Uterus (tissue), 4 donors: ENCODE measurements around the gene PLEKHD1. TPM values are rescaled to one million over a fixed set of nuclear protein-coding genes. Genes with fewer than 3 reads are reported as not detected.

Experiments
- DNase-seq, 2 donors: peaks; one replicate each; pipeline ENCODE4 v3.0.0-alpha.2; 2019 to 2020
- H3K27ac ChIP-seq, 2 donors: fragments of 200-600 bp; sonication (generic); 1 replicate in 1 of 2; 2 replicates in 1 of 2; pipeline ENCODE4 v1.5.1; 2016 to 2018
- H3K27me3 ChIP-seq, 2 donors: fragments of 200-600 bp; sonication (generic); one replicate each; pipeline ENCODE4 v1.5.1; 2018 to 2019; ENCODE audit warnings: control low read depth in 1 of 2
- H3K36me3 ChIP-seq, 2 donors: fragments of 200-600 bp; sonication (generic); one replicate each; pipeline ENCODE4 v1.5.1; 2019; ENCODE audit warnings: control low read depth in 1 of 2
- H3K4me1 ChIP-seq, 2 donors: fragments of 200-600 bp; sonication (generic); one replicate each; pipeline ENCODE4 v1.5.1; 2018 to 2019; ENCODE audit warnings: control low read depth in 1 of 2
- H3K4me3 ChIP-seq, 2 donors: fragments of 200-600 bp; sonication (generic); 1 replicate in 1 of 2; 2 replicates in 1 of 2; pipeline ENCODE4 v1.5.1; 2018 to 2019; ENCODE audit warnings: mild to moderate bottlenecking in 1 of 2
- H3K9me3 ChIP-seq, 2 donors: fragments of 200-600 bp; sonication (generic); one replicate each; pipeline ENCODE4 v1.5.1; 2019; ENCODE audit warnings: control low read depth in 1 of 2
- POLR2A ChIP-seq, 2 donors: fragments of 450-650 bp; IDR thresholded peaks; one replicate each; pipeline ENCODE4 v1.6.1; 2016; ENCODE audit warnings: antibody characterized with exemption in 2 of 2, mild to moderate bottlenecking in 1 of 2, moderate library complexity in 1 of 2
- intact Hi-C: fragments of 100-400 bp; cut with DNase I; formaldehyde crosslinking; loops from one replicate; pipeline ENCODE4 v1.15.1; 2023; ENCODE audit warnings: low total_unique reads
- total RNA-seq, 4 donors: library from RNA; depleted of rRNA in 3 of 4; stranded (reverse); fragments of >200 nt in 3 of 4; gene quantifications; one replicate each; pipeline versions ENCODE4 v1.1.0 to v1.2.4, GENCODE V29; 2014 to 2023
- TF ChIP-seq, protein P1 (sequence below), 4 experiments: fragments of 200-600 bp in 2 of 4; fragments of 450-650 bp in 2 of 4; sonication (generic) in 2 of 4; IDR thresholded peaks; one replicate each; pipeline ENCODE4 v1.5.1; 2016 to 2019; ENCODE audit warnings: antibody characterized with exemption in 4 of 4, mild to moderate bottlenecking in 2 of 4, moderate library complexity in 1 of 4
- donor health status: DM: yes; HTN: yes; CAD: no.

The PLEKHD1 gene
- total RNA-seq, 4 donors from 2014 or later, result 0.24 to 0.76 TPM; not detected in 2

DNA sequence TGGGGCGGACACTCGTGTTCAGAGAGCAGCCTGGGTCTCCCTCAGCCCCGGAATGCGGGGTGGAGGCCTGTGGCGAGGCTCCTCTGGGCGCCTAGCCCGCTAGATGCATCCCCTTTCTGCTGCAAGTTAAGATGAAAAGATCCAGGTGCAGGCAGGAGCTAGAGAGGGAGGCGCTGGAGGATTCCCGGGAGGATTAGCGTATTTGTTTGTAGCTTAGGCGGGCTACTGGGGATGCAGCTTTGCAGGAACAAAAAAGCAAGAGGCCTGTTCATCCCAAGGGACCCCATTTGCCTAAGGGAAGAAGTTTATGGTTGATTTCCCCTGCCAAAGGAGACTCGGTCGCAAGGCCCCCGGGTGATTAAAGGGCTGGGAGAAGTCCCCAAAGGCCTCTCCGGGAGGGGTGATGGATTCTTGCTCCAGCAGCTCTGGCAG lies 89.3 kb downstream of the PLEKHD1 start:
- no peak for DNase-seq
- TF ChIP-seq, protein P1, sequence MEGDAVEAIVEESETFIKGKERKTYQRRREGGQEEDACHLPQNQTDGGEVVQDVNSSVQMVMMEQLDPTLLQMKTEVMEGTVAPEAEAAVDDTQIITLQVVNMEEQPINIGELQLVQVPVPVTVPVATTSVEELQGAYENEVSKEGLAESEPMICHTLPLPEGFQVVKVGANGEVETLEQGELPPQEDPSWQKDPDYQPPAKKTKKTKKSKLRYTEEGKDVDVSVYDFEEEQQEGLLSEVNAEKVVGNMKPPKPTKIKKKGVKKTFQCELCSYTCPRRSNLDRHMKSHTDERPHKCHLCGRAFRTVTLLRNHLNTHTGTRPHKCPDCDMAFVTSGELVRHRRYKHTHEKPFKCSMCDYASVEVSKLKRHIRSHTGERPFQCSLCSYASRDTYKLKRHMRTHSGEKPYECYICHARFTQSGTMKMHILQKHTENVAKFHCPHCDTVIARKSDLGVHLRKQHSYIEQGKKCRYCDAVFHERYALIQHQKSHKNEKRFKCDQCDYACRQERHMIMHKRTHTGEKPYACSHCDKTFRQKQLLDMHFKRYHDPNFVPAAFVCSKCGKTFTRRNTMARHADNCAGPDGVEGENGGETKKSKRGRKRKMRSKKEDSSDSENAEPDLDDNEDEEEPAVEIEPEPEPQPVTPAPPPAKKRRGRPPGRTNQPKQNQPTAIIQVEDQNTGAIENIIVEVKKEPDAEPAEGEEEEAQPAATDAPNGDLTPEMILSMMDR (IDR thresholded peaks at IDR 0.05), result no peak
- TF ChIP-seq POLR2A (IDR thresholded peaks at IDR 0.05), result no peak
- Histone ChIP-seq H3K36me3 (no peaks in the 10 kb centered on the region), H3K27ac (no peak overlapping the region), H3K9me3 (no peaks in the 10 kb centered on the region), H3K27me3 (peaks cover 24 to 25% of the 10 kb centered on the region in 2 donors), H3K4me1 (peaks cover 0 to 18% of the 10 kb centered on the region in 2 donors), H3K4me3 (peak overlapping the region in 1 of 2 donors; percentile 26)
- intact Hi-C loops, result no loop called here

DNA sequence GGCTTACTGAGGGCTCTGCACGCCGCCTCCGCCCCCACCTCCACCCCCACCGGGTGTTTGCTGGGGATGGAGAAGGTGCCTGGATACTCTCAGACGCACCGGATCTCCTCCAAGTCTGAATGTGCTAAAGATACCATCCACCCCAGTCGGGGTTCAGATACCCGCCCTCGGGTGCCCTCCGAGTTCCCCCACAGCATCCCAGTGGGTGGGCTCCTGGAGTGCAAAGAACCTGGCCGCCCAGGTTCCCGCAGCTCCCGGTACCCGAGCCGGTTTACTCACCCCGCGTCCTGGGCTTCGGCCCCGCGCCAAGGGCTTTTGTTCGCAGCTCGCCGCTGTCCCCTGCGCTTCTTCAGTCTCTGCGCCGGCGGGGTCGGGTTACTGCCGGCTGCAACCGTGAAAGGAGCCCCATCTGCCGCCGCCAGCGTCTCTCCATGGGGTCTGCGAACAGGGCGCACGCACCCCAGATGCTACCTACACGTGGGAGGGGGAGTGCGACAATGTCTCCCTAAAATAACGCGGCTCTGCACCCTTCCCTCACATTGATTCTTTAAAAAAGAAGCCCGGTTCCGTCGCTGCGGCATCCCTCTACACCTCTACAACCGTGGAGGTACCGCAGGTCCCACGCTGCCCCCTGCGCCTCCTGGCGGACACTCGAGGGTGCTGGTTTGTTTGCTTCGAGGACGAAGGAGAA lies 89.9 kb downstream of the PLEKHD1 start, which contains the start of gene CCDC177:
Gene CCDC177 (minus strand): TSS at position 609 of the 691 bp plus-strand sequence. CDS start 1,249 bp downstream, outside the sequence.
- peak within 1 kb of the TSS; percentile 17 to 26 for H3K4me3 ChIP-seq
- DNase-seq, result peak in 1 of 2 donors; percentile 40
- H3K27me3 ChIP-seq, result peaks cover 18 to 25% of the 10 kb centered on the region in 2 donors
- no peak for TF ChIP-seq POLR2A (IDR thresholded peaks at IDR 0.05)
- TF ChIP-seq, protein P1 (IDR thresholded peaks at IDR 0.05), result peak; percentile 58 to 79 (median 66)
- peaks cover 0 to 18% of the 10 kb centered on the region in 2 donors for H3K4me1 ChIP-seq
- no peaks in the 10 kb centered on the region for H3K9me3 ChIP-seq
- H3K27ac ChIP-seq, result no peak within 1 kb of the TSS
- intact Hi-C loops, result no loop called here
- H3K36me3 ChIP-seq, result no peaks in the 10 kb centered on the region

DNA sequence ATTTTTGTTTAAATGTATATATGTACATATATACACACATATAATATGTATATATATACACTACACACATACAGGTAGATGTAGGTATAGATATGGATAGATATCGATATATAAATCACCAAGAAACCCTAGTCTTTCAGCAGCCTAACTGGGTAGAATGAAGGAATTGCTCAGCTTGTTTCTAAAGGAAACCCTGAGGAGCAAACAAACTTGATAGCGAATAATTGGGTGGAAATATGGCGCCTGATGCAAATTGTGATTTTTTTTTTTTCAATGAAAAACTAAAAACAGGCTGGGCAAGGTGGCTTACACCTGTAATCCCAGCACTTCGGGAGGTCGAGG lies 90.4 kb downstream of the PLEKHD1 start:
- peaks cover 13 to 20% of the 10 kb centered on the region in 2 donors for H3K27me3 ChIP-seq
- no peak for TF ChIP-seq POLR2A (IDR thresholded peaks at IDR 0.05)
- TF ChIP-seq, protein P1 (IDR thresholded peaks at IDR 0.05), result no peak
- DNase-seq, result no peak
- H3K27ac ChIP-seq, result no peak overlapping the region
- H3K4me3 ChIP-seq, result peak overlapping the region in 1 of 2 donors; percentile 17
- intact Hi-C loops, result no loop called here
- no peaks in the 10 kb centered on the region for H3K36me3 ChIP-seq
- H3K4me1 ChIP-seq, result peaks cover 0 to 18% of the 10 kb centered on the region in 2 donors
- H3K9me3 ChIP-seq, result no peaks in the 10 kb centered on the region

DNA sequence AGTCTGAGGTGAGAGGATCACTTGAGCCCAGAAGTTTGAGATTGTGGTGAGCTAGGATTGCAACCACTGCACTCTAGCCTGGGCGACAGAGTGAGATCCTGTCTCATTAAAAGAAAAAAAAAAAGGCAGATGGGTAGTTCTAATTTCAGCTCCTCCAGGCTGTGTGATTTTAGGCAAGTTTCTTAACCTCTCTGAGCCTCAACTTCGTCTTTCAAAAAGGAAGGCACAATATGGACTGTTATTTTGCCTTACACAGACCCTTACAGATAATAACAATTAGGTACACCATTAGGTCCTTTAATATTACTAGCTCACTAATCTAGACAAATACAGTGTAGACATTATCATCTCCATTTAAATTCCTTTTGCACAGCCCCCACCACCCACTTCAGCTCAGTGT lies 94.9 kb downstream of the PLEKHD1 start:
- TF ChIP-seq POLR2A (IDR thresholded peaks at IDR 0.05), result no peak
- TF ChIP-seq, protein P1 (IDR thresholded peaks at IDR 0.05), result no peak
- Histone ChIP-seq H3K27ac (no peak overlapping the region), H3K9me3 (no peaks in the 10 kb centered on the region), H3K4me3 (no peak overlapping the region), H3K4me1 (peaks cover 0 to 2% of the 10 kb centered on the region in 2 donors), H3K36me3 (no peaks in the 10 kb centered on the region), H3K27me3 (no peaks in the 10 kb centered on the region)
- DNase-seq, result no peak
- intact Hi-C loops, result no loop called here

DNA sequence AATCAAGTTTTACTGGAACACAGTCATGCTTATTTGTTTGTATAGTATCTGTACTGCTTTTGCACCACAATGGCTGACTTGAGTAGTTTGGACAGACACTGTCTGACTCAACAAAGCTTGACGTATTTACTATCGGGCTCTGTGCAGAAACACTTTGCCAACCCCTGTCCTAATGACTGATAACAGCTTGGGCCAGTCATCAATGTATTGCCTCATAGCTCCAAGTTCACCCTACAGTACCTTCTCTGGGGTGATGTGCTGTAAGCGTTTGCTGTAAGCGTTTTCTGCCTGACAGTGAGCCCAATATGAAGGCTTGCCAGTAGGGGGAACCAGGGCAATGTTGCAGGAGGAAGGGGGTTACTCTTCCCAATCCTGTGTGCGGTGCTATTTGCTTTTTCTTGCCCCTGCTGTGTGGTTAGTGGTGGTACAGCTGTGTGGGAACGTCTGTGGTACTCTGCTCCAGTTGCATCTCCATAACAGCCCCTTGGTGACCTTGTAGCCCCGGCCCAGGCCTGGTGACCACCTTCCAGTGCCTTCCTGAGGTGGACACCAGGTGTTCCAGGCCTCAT lies 95.6 kb downstream of the PLEKHD1 start:
- no peaks in the 10 kb centered on the region for H3K36me3 ChIP-seq
- TF ChIP-seq, protein P1 (IDR thresholded peaks at IDR 0.05), result no peak
- no peak for TF ChIP-seq POLR2A (IDR thresholded peaks at IDR 0.05)
- H3K27me3 ChIP-seq, result no peaks in the 10 kb centered on the region
- no peaks in the 10 kb centered on the region for H3K9me3 ChIP-seq
- DNase-seq, result no peak
- H3K27ac ChIP-seq, result no peak overlapping the region
- intact Hi-C loops, result no loop called here
- no peak overlapping the region for H3K4me3 ChIP-seq
- H3K4me1 ChIP-seq, result no peaks in the 10 kb centered on the region
